ENCODE data around the gene LMOD3. TPM values are rescaled to one million over a fixed set of nuclear protein-coding genes. Genes with fewer than 3 reads are reported as not detected.
A peak's percentile ranks its signal among the peaks of the same experiment; 100 is the strongest.

Gene LMOD3
- total and polyA plus RNA-seq, 2 experiments from 2014 or later: 0.18 to 0.61 TPM

DNA sequence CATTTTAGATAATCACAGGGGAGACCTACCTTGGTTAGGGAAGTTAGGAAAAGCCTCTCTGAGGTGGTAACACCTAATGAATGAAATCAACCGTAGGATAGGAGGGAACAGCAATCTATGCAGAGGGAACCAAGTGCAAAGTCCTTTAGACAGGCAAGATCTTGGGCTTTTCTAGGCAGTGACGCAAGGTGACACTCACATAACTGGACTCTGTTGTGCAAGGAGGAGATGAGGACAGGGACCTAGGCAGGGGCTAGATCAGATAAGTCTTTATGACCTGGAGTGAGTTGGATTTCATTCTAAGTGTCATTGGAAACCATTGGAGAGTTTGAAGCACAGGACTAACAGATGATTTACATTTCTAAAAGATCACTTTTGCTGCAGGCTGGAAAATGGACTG is 4.6 kb upstream of the LMOD3 start:
- DNase-seq (ENCODE audit: low read depth in 1 of 2, low spot score in 1 of 2): no peak
- no peaks in the 10 kb centered on the region for H3K27me3 ChIP-seq
- H3K9me3 ChIP-seq (ENCODE audit: low read depth): no peaks in the 10 kb centered on the region
- H3K4me1 ChIP-seq (ENCODE audit: low read depth): peaks cover 9% of the 10 kb centered on the region
- H3K4me3 ChIP-seq: no peak overlapping the region
- H3K36me3 ChIP-seq: no peaks in the 10 kb centered on the region
- TF ChIP-seq, protein P1, sequence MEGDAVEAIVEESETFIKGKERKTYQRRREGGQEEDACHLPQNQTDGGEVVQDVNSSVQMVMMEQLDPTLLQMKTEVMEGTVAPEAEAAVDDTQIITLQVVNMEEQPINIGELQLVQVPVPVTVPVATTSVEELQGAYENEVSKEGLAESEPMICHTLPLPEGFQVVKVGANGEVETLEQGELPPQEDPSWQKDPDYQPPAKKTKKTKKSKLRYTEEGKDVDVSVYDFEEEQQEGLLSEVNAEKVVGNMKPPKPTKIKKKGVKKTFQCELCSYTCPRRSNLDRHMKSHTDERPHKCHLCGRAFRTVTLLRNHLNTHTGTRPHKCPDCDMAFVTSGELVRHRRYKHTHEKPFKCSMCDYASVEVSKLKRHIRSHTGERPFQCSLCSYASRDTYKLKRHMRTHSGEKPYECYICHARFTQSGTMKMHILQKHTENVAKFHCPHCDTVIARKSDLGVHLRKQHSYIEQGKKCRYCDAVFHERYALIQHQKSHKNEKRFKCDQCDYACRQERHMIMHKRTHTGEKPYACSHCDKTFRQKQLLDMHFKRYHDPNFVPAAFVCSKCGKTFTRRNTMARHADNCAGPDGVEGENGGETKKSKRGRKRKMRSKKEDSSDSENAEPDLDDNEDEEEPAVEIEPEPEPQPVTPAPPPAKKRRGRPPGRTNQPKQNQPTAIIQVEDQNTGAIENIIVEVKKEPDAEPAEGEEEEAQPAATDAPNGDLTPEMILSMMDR (IDR thresholded peaks at IDR 0.05; ENCODE audit: low read depth, low read length): no peak
- no peak overlapping the region for H3K27ac ChIP-seq

DNA sequence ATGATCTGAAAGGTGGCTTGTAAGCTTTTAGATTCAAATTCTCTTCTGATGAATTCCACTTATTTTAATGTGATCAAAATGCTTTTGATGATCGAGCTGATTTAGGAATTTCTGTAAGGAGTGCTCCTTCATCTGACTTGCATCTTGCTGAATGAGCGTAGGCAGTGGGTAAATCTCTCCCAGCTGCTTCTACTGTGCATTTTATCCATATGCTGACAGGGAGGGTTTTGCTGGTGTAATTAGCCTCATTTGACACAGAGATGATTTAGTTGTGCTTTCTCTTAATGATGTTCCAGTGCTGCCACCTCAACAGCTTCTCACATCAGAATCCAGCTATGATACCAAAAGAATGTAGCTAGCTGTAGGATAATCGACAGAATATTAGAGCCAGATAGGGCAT is 3.8 kb upstream of the LMOD3 start:
- no peak overlapping the region for H3K27ac ChIP-seq
- no peaks in the 10 kb centered on the region for H3K9me3 ChIP-seq (ENCODE audit: low read depth)
- H3K36me3 ChIP-seq: no peaks in the 10 kb centered on the region
- TF ChIP-seq, protein P1 (IDR thresholded peaks at IDR 0.05; ENCODE audit: low read depth, low read length): no peak
- no peak overlapping the region for H3K4me3 ChIP-seq
- peaks cover 14% of the 10 kb centered on the region for H3K4me1 ChIP-seq (ENCODE audit: low read depth)
- no peaks in the 10 kb centered on the region for H3K27me3 ChIP-seq
- no peak for DNase-seq (ENCODE audit: low read depth in 1 of 2, low spot score in 1 of 2)

GRCh38 chr3:69121950-69122349 is 445 bp downstream of the LMOD3 start:
- no peaks in the 10 kb centered on the region for H3K27me3 ChIP-seq
- TF ChIP-seq, protein P1 (IDR thresholded peaks at IDR 0.05; ENCODE audit: low read depth, low read length): no peak
- H3K4me3 ChIP-seq: no peak overlapping the region
- H3K36me3 ChIP-seq: no peaks in the 10 kb centered on the region
- no peaks in the 10 kb centered on the region for H3K9me3 ChIP-seq (ENCODE audit: low read depth)
- no peak overlapping the region for H3K27ac ChIP-seq
- H3K4me1 ChIP-seq (ENCODE audit: low read depth): peaks cover 14% of the 10 kb centered on the region
- no peak for DNase-seq (ENCODE audit: low read depth in 1 of 2, low spot score in 1 of 2)

DNA sequence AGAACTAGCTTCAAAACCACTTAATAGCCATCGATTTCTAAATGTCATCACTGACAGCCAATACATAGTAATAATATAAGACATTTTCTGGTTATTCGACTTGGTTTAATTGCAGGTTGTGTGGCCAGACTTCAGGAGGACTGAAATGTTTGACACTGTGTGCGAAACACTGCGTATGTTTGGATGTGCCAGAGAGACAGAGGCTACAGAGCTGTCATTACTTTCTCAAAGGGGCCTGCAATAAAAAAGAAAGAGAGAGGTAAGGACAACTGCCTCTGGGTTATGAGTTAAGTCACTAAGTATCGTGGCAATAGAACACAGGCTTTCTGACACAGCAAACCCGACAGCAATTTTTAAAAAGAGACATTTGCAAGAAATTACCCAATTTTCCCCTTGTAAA is 882 bp downstream of the LMOD3 start:
- TF ChIP-seq, protein P1 (IDR thresholded peaks at IDR 0.05; ENCODE audit: low read depth, low read length): no peak
- Histone ChIP-seq H3K27me3 (no peaks in the 10 kb centered on the region), H3K36me3 (no peaks in the 10 kb centered on the region), H3K9me3 (ENCODE audit: low read depth) (no peaks in the 10 kb centered on the region), H3K4me1 (ENCODE audit: low read depth) (peaks cover 14% of the 10 kb centered on the region), H3K4me3 (no peak overlapping the region), H3K27ac (no peak overlapping the region)
- DNase-seq (ENCODE audit: low read depth in 1 of 2, low spot score in 1 of 2): no peak

- H3K4me1 ChIP-seq (ENCODE audit: low read depth): peaks cover 18% of the 10 kb centered on the region
- H3K36me3 ChIP-seq: no peaks in the 10 kb centered on the region
- H3K9me3 ChIP-seq (ENCODE audit: low read depth): no peaks in the 10 kb centered on the region
- H3K27ac ChIP-seq: no peak overlapping the region
- no peaks in the 10 kb centered on the region for H3K27me3 ChIP-seq
- peak; percentile 76 to 81 for DNase-seq (ENCODE audit: low read depth in 1 of 2, low spot score in 1 of 2)
- TF ChIP-seq, protein P1 (IDR thresholded peaks at IDR 0.05; ENCODE audit: low read depth, low read length): peak; percentile 94
- H3K4me3 ChIP-seq: no peak overlapping the region
Observed at GRCh38 chr3:69120879-69121464, 1.4 kb downstream of the LMOD3 start.

Data from cardiac muscle cell (in vitro differentiated cells and primary cell).